DOHH2 (cell line): ENCODE measurements around the gene ANAPC13.

Experiments used
- H3F3A ChIP-seq: fragments of 200-600 bp; sonication (generic), shearing (Covaris generic); 2 replicates; pipeline ENCODE4 v1.6.0; 2016; ENCODE audit warnings: antibody characterized with exemption, mild to moderate bottlenecking; ENCODE audit not compliant: control insufficient read depth, insufficient read depth
- H3K27ac ChIP-seq: fragments of 200-600 bp; sonication (generic); 2 replicates; pipeline ENCODE4 v1.5.1; 2014; ENCODE audit warnings: low read depth, mild to moderate bottlenecking, low read length, moderate library complexity
- H3K27me3 ChIP-seq: fragments of 200-600 bp; sonication (generic); 2 replicates; pipeline ENCODE4 v1.6.1; 2014; ENCODE audit warnings: mild to moderate bottlenecking, low read length, mixed read lengths; ENCODE audit not compliant: control insufficient read depth
- H3K36me3 ChIP-seq: fragments of 200-600 bp; sonication (generic); 2 replicates; pipeline ENCODE4 v1.6.1; 2014; ENCODE audit warnings: mild to moderate bottlenecking, low read length, moderate library complexity, mixed read lengths; ENCODE audit not compliant: control insufficient read depth
- H3K4me1 ChIP-seq: fragments of 200-600 bp; sonication (generic); 2 replicates; pipeline ENCODE4 v1.6.1; 2014; ENCODE audit warnings: mild to moderate bottlenecking, low read length, mixed read lengths; ENCODE audit not compliant: control insufficient read depth
- H3K4me2 ChIP-seq: fragments of 200-600 bp; sonication (generic); 2 replicates; pipeline ENCODE4 v1.6.0; 2014; ENCODE audit warnings: mild to moderate bottlenecking, low read length, moderate library complexity
- H3K4me3 ChIP-seq: fragments of 200-600 bp; sonication (generic); 2 replicates; pipeline ENCODE4 v1.5.1; 2014; ENCODE audit warnings: mild to moderate bottlenecking, low read length, mixed read lengths
- H3K79me2 ChIP-seq: fragments of 200-600 bp; sonication (generic); 2 replicates; pipeline ENCODE4 v1.6.1; 2014; ENCODE audit warnings: mild to moderate bottlenecking, low read length, mixed read lengths; ENCODE audit not compliant: control insufficient read depth
- H3K9me2 ChIP-seq: fragments of 200-600 bp; sonication (generic); replicated peaks from 2 replicates; pipeline ENCODE4 v1.6.1; 2014; ENCODE audit warnings: mild to moderate bottlenecking, low read length, mixed read lengths; ENCODE audit not compliant: control insufficient read depth
- H3K9me3 ChIP-seq: fragments of 200-600 bp; sonication (generic); 2 replicates; pipeline ENCODE4 v1.6.1; 2014; ENCODE audit warnings: antibody characterized with exemption, low read length, mixed read lengths; ENCODE audit not compliant: control insufficient read depth, insufficient read depth
- H4K20me1 ChIP-seq: fragments of 200-600 bp; sonication (generic); 2 replicates; pipeline ENCODE4 v1.6.0; 2014; ENCODE audit warnings: low read depth, mild to moderate bottlenecking, antibody characterized with exemption, low read length, moderate library complexity; ENCODE audit not compliant: control insufficient read depth, insufficient read depth
- EZH2phosphoT487 ChIP-seq: fragments of 200-600 bp; sonication (generic); IDR thresholded peaks from 2 replicates; pipeline ENCODE4 v1.6.1; 2017; ENCODE audit warnings: borderline replicate concordance, mild to moderate bottlenecking, antibody characterized with exemption, low read length, moderate library complexity, mixed read lengths
- TF ChIP-seq, protein P1 (sequence below): fragments of 200-600 bp; sonication (generic); IDR thresholded peaks from one replicate; pipeline ENCODE4 v1.5.1; 2014; ENCODE audit warnings: antibody characterized with exemption, mild to moderate bottlenecking, low read depth, low read length; ENCODE audit not compliant: poor library complexity, severe bottlenecking

Gene ANAPC13

GRCh38 chr3:134445095-134445494, 40.7 kb downstream of the ANAPC13 start:
- Histone ChIP-seq H3K4me3 (no peak overlapping the region), H3K27ac (no peak overlapping the region), H4K20me1 (no peaks in the 10 kb centered on the region), H3K27me3 (peaks cover 8% of the 10 kb centered on the region; the same call in 1 of the 2 replicates), H3K9me3 (no peaks in the 10 kb centered on the region), H3K79me2 (no peaks in the 10 kb centered on the region), H3K4me2 (no peak overlapping the region), H3K9me2 (no peaks in the 10 kb centered on the region), H3K36me3 (no peaks in the 10 kb centered on the region), H3F3A (no peaks in the 10 kb centered on the region), H3K4me1 (no peaks in the 10 kb centered on the region)
- TF ChIP-seq, protein P1, sequence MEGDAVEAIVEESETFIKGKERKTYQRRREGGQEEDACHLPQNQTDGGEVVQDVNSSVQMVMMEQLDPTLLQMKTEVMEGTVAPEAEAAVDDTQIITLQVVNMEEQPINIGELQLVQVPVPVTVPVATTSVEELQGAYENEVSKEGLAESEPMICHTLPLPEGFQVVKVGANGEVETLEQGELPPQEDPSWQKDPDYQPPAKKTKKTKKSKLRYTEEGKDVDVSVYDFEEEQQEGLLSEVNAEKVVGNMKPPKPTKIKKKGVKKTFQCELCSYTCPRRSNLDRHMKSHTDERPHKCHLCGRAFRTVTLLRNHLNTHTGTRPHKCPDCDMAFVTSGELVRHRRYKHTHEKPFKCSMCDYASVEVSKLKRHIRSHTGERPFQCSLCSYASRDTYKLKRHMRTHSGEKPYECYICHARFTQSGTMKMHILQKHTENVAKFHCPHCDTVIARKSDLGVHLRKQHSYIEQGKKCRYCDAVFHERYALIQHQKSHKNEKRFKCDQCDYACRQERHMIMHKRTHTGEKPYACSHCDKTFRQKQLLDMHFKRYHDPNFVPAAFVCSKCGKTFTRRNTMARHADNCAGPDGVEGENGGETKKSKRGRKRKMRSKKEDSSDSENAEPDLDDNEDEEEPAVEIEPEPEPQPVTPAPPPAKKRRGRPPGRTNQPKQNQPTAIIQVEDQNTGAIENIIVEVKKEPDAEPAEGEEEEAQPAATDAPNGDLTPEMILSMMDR: no peak
- TF ChIP-seq EZH2phosphoT487: no peak

- H3K9me2 ChIP-seq: no peaks in the 10 kb centered on the region
- H3K4me1 ChIP-seq: no peaks in the 10 kb centered on the region
- no peaks in the 10 kb centered on the region for H3K36me3 ChIP-seq
- H3K4me3 ChIP-seq: no peak overlapping the region
- H3K27ac ChIP-seq: no peak overlapping the region
- no peaks in the 10 kb centered on the region for H3K79me2 ChIP-seq
- H4K20me1 ChIP-seq: no peaks in the 10 kb centered on the region
- H3F3A ChIP-seq: no peaks in the 10 kb centered on the region
- H3K9me3 ChIP-seq: no peaks in the 10 kb centered on the region
- peaks cover 8% of the 10 kb centered on the region; the same call in 1 of the 2 replicates for H3K27me3 ChIP-seq
- no peak overlapping the region for H3K4me2 ChIP-seq
- TF ChIP-seq EZH2phosphoT487: no peak
- TF ChIP-seq, protein P1: no peak
These were observed 44.0 kb downstream of the ANAPC13 start for GRCh38 chr3:134441821-134442220.

GRCh38 chr3:134441321-134441720, 44.5 kb downstream of the ANAPC13 start:
- Histone ChIP-seq H3K36me3 (no peaks in the 10 kb centered on the region), H3F3A (no peaks in the 10 kb centered on the region), H3K4me1 (no peaks in the 10 kb centered on the region), H3K27ac (no peak overlapping the region), H3K9me3 (no peaks in the 10 kb centered on the region), H3K79me2 (no peaks in the 10 kb centered on the region), H3K27me3 (peaks cover 8% of the 10 kb centered on the region; the same call in 1 of the 2 replicates), H3K9me2 (no peaks in the 10 kb centered on the region), H3K4me3 (no peak overlapping the region), H4K20me1 (no peaks in the 10 kb centered on the region), H3K4me2 (no peak overlapping the region)
- TF ChIP-seq, protein P1: no peak
- no peak for TF ChIP-seq EZH2phosphoT487

- no peak overlapping the region for H3K4me2 ChIP-seq
- H3K4me1 ChIP-seq: no peaks in the 10 kb centered on the region
- H3K36me3 ChIP-seq: no peaks in the 10 kb centered on the region
- H4K20me1 ChIP-seq: no peaks in the 10 kb centered on the region
- TF ChIP-seq, protein P1: no peak
- no peak for TF ChIP-seq EZH2phosphoT487
- H3K27ac ChIP-seq: no peak overlapping the region
- H3K9me2 ChIP-seq: no peaks in the 10 kb centered on the region
- no peak overlapping the region for H3K4me3 ChIP-seq
- H3K9me3 ChIP-seq: no peaks in the 10 kb centered on the region
- no peaks in the 10 kb centered on the region for H3K79me2 ChIP-seq
- H3F3A ChIP-seq: no peaks in the 10 kb centered on the region
- H3K27me3 ChIP-seq: no peaks in the 10 kb centered on the region
These were observed 48.5 kb downstream of the ANAPC13 start for GRCh38 chr3:134437211-134437752.
